HepG2 (cell line): ENCODE data around the gene DSCAML1. TPM values are rescaled to one million over a fixed set of nuclear protein-coding genes. Genes with fewer than 3 reads are reported as not detected.

Source experiments
- ATAC-seq: fragments of 200-7000 bp; cut with Tn5 transposase; 3 replicates; pipeline ENCODE4 v1.9.1; 2020; ENCODE audit warnings: mild to moderate bottlenecking, moderate library complexity
- BruUV-seq: library from RNA; stranded (reverse); fragments of 400-500 nt; replicated peaks from 2 replicates; lab custom pipeline; 2021; lab: Mats Ljungman, UMichigan
- CTCF ChIA-PET: fragments of 300-600 bp; formaldehyde crosslinking; extraction: SDS; loops from one replicate; lab custom pipeline; 2021; ENCODE audit warnings: low total read pairs, inconsistent platforms, low intra/inter-chr PET ratio; lab: Yijun Ruan, JAX
- POLR2A ChIA-PET: fragments of 350-600 bp; sonication (Branson Sonifier 250); formaldehyde crosslinking; loops from one replicate; lab custom pipeline; 2020; ENCODE audit warnings: antibody characterized with exemption, inconsistent platforms; lab: Yijun Ruan, JAX
- DNase-seq: peaks from one replicate; pipeline ENCODE4 v3.0.0-alpha.2; 2015; ENCODE audit warnings: low spot score
- FAIRE-seq: peaks from 3 replicates; lab custom pipeline; 2011; peaks lifted over from hg19 to GRCh38; lab: Jason Lieb, UNC
- H2AFZ ChIP-seq: one replicate; pipeline ENCODE4 v1.6.1; 2011; ENCODE audit warnings: low read length, inconsistent platforms
- H3K27ac ChIP-seq: fragments of 300-600 bp; 3 replicates; pipeline ENCODE4 v1.8.0; 2011; ENCODE audit warnings: mixed run types, mild to moderate bottlenecking, mixed read lengths, low read length, inconsistent platforms; ENCODE audit not compliant: insufficient read depth; ENCODE audit errors: extremely low read length
- H3K27me3 ChIP-seq, 2 experiments: fragments of 200-600 bp in 1 of 2; 2 replicates in 1 of 2; 3 replicates in 1 of 2; pipeline versions ENCODE4 v1.6.0 to v1.8.0; 2011; ENCODE audit warnings: low read length in 2 of 2, mild to moderate bottlenecking in 2 of 2, moderate library complexity in 2 of 2, inconsistent platforms in 1 of 2; ENCODE audit not compliant: insufficient read depth in 2 of 2, control insufficient read depth in 1 of 2
- H3K36me3 ChIP-seq, 2 experiments: fragments of 200-600 bp in 1 of 2; replicated peaks in 1 of 2; 2 replicates in 1 of 2; 3 replicates in 1 of 2; pipeline versions ENCODE4 v1.5.1 to v1.8.0; 2011; ENCODE audit warnings: low read length in 2 of 2, inconsistent platforms in 1 of 2; ENCODE audit not compliant: insufficient read depth in 2 of 2, control insufficient read depth in 1 of 2
- H3K4me1 ChIP-seq: 2 replicates; pipeline ENCODE4 v1.5.1; 2012; ENCODE audit warnings: low read length, inconsistent platforms; ENCODE audit not compliant: insufficient read depth
- H3K4me2 ChIP-seq: 2 replicates; pipeline ENCODE4 v1.6.0; 2011; ENCODE audit warnings: low read depth, low read length, inconsistent platforms
- H3K4me3 ChIP-seq, 3 experiments: fragments of 200-600 bp in 1 of 3; sonication (generic), shearing (Covaris generic) in 1 of 3; replicated peaks in 1 of 3; 2 replicates each; pipeline ENCODE4 v1.5.1; 2011 to 2016; ENCODE audit warnings: low read length in 3 of 3, inconsistent platforms in 2 of 3, low read depth in 2 of 3, mild to moderate bottlenecking in 2 of 3, control low read depth in 1 of 3, mixed read lengths in 1 of 3; ENCODE audit not compliant: insufficient read depth in 1 of 3
- H3K79me2 ChIP-seq: one replicate; pipeline ENCODE4 v1.6.1; 2011; ENCODE audit warnings: low read length, inconsistent platforms; ENCODE audit not compliant: insufficient read depth
- H3K9ac ChIP-seq: 2 replicates; pipeline ENCODE4 v1.6.0; 2011; ENCODE audit warnings: mild to moderate bottlenecking, low read depth, low read length, inconsistent platforms; ENCODE audit not compliant: insufficient read depth
- H3K9me3 ChIP-seq: 2 replicates; pipeline ENCODE4 v1.5.1; 2012; ENCODE audit warnings: mild to moderate bottlenecking, low read length
- H4K20me1 ChIP-seq: 2 replicates; pipeline ENCODE4 v1.6.0; 2011; ENCODE audit warnings: inconsistent platforms, mild to moderate bottlenecking, low read length, moderate library complexity; ENCODE audit not compliant: insufficient read depth
- JUNB ChIP-seq: sonication (generic); formaldehyde crosslinking; IDR thresholded peaks from 2 replicates; pipeline ENCODE4 v1.8.0; 2022; ENCODE audit warnings: missing genetic modification reagents, mild to moderate bottlenecking, borderline replicate concordance
- MAZ ChIP-seq, 2 experiments: sonication (generic) in 1 of 2; formaldehyde crosslinking in 1 of 2; IDR thresholded peaks; 2 replicates each; pipeline versions ENCODE4 v1.5.0 to v1.6.1; 2012 to 2020; ENCODE audit warnings: low read depth in 2 of 2, mild to moderate bottlenecking in 2 of 2, borderline replicate concordance in 1 of 2, improper control_type of control experiment in 1 of 2, low read length in 1 of 2, missing genetic modification reagents in 1 of 2, moderate library complexity in 1 of 2
- MEIS1 ChIP-seq: sonication (generic); formaldehyde crosslinking; IDR thresholded peaks from 2 replicates; pipeline ENCODE4 v1.9.0; 2021; ENCODE audit warnings: mild to moderate bottlenecking, missing genetic modification reagents, moderate library complexity, borderline replicate concordance
- NFE2L1 ChIP-seq: sonication (generic); formaldehyde crosslinking; IDR thresholded peaks from 2 replicates; pipeline ENCODE4 v1.4.0; 2020; ENCODE audit warnings: missing genetic modification reagents, mild to moderate bottlenecking, borderline replicate concordance
- POLR2AphosphoS5 ChIP-seq: IDR thresholded peaks from 2 replicates; pipeline ENCODE4 v1.6.1; 2012; ENCODE audit warnings: low read depth, low read length
- RBFOX2 ChIP-seq: fragments of 200-400 bp; formaldehyde crosslinking; IDR thresholded peaks from 2 replicates; pipeline ENCODE4 v1.6.1; 2017; ENCODE audit warnings: low read depth, mild to moderate bottlenecking, low read length
- ZBTB3 ChIP-seq: sonication (generic); formaldehyde crosslinking; IDR thresholded peaks from 2 replicates; pipeline ENCODE4 v1.4.0; 2020; ENCODE audit warnings: low read depth, mild to moderate bottlenecking, moderate library complexity, missing genetic modification reagents, borderline replicate concordance
- ZNF12 ChIP-seq: sonication (generic); formaldehyde crosslinking; IDR thresholded peaks from 2 replicates; pipeline ENCODE4 v1.5.0; 2020; ENCODE audit warnings: missing genetic modification reagents
- ZNF577 ChIP-seq: sonication (generic); formaldehyde crosslinking; IDR thresholded peaks from 2 replicates; pipeline ENCODE4 v1.4.0; 2020; ENCODE audit warnings: mild to moderate bottlenecking, low read depth, missing genetic modification reagents, borderline replicate concordance
- WGBS: methylation state at CpG from one replicate; pipeline ENCODE4 v1.1.6; 2017; ENCODE audit warnings: low lambda C conversion rate; 5-methylcytosine and 5-hydroxymethylcytosine counted together
- in situ Hi-C: cut with HindIII; loops from 2 replicates; pipeline ENCODE4 v1.10.0; 2017; ENCODE audit warnings: low pct_unique_long_range_greater_than_20kb; ENCODE audit not compliant: extremely low pct_ligation_motif_present
- intact Hi-C: fragments of 100-400 bp; cut with micrococcal nuclease; formaldehyde crosslinking; loops from one replicate; pipeline ENCODE4 v1.10.0; 2022; ENCODE audit not compliant: unreplicated experiment
- polyA plus RNA-seq, 8 experiments: library from polyadenylated mRNA; depleted of rRNA in 3 of 8; stranded (reverse) in 7 of 8; unstranded in 1 of 8; fragments of >200 nt; fragmentation: Illumina TruSeq in 4 of 8; extraction: Trizol in 4 of 8; gene quantifications; 2 replicates each; pipeline versions ENCODE4 v1.2.1 to v1.2.3, GENCODE V29; 2011 to 2016; ENCODE audit warnings: low read depth in 4 of 8, missing spikeins in 1 of 8, mixed read lengths in 1 of 8; ENCODE audit not compliant: insufficient read depth in 1 of 8
- total RNA-seq, 5 experiments: library from RNA; depleted of rRNA; stranded (reverse); fragments of >200 nt; fragmentation: Illumina TruSeq; extraction: Trizol; gene quantifications; 2 replicates each; pipeline ENCODE4 v1.2.3, GENCODE V29; 2016; ENCODE audit warnings: low read depth in 1 of 5
- TF ChIP-seq, protein P1 (sequence below): sonication (generic); formaldehyde crosslinking; IDR thresholded peaks from 2 replicates; pipeline ENCODE4 v1.4.0; 2020; ENCODE audit warnings: missing genetic modification reagents
- TF ChIP-seq, protein P2 (sequence below): IDR thresholded peaks from 2 replicates; pipeline ENCODE4 v1.6.1; 2016; ENCODE audit warnings: missing compliant biosample characterization, missing genetic modification reagents, borderline replicate concordance
- TF ChIP-seq, protein P3 (sequence below): sonication (generic); formaldehyde crosslinking; IDR thresholded peaks from 2 replicates; pipeline ENCODE4 v1.5.0; 2020; ENCODE audit warnings: mild to moderate bottlenecking, missing genetic modification reagents

The DSCAML1 gene
- total and polyA plus RNA-seq, 2 of the 13 experiments (the other 11 are each of a cell fraction or from before 2014, with no cell fraction given), result 0.29 to 0.40 TPM

DNA sequence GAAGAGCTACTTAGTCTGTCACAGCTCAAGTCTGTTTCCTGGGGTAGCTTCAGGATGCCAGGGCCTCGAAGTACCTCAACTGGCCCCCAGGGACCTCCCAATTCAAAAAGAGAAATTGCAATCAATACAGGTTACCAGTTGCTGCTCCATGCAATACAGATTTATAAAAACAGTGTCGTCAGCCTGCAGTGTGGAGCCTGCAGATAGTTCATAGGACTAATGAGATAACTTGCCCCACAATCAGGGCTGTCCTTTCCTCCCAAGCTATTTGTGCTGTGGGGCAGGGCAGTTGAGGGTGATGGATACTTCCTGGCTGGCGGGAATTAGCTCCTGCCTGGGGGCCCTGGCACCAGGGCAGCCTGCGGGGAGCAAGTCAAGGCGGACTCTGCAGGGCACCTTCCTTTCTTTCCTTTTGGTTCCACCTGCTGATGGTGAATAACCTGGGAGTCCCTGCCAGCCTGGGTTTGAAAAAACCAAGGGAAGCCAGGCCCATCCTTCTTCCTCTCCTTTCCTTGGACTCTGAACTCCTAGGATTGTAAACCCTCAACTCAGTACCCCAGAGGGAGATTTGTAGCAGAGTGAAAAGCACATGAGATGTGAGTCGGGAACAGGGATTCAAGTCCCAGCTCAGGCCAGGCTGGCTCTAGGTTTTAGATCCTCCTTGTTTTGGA, 252.8 kb downstream of the DSCAML1 start:
- no peak for DNase-seq
- CTCF ChIA-PET, result no interaction called here
- POLR2A ChIA-PET, result no interaction called here
- Histone ChIP-seq H3K9ac (no peak overlapping the region), H4K20me1 (no peaks in the 10 kb centered on the region; the same call in 1 of the 2 replicates), H3K4me1 (peaks cover 6% of the 10 kb centered on the region; the same call in 1 of the 2 replicates), H3K36me3 (no peaks in the 10 kb centered on the region), H3K27ac (no peak overlapping the region), H3K27me3 (peaks cover 3 to 20% of the 10 kb centered on the region in 2 experiments; a peak in 3 of 5 replicates), H3K4me3 (no peak overlapping the region), H3K9me3 (no peaks in the 10 kb centered on the region), H2AFZ (no peak overlapping the region), H3K4me2 (no peak overlapping the region), H3K79me2 (no peaks in the 10 kb centered on the region)
- intact Hi-C loops (no loop called here), in situ Hi-C loops (no loop called here)
- WGBS, result 52% methylated on average over 5 of the region's 6 CpGs
- no peak for ATAC-seq
- no peak for FAIRE-seq
- no peak for TF ChIP-seq ZNF577
- TF ChIP-seq MAZ (IDR thresholded peaks at IDR 0.05; ENCODE audit: borderline replicate concordance, low read depth, low read length), result no peak
- no peak for TF ChIP-seq MAZ (CRISPR knock-in tag; IDR thresholded peaks at IDR 0.05; ENCODE audit: low read depth)
- no peak for TF ChIP-seq JUNB (CRISPR knock-in tag)
- TF ChIP-seq POLR2AphosphoS5, result no peak
- TF ChIP-seq, protein P1, sequence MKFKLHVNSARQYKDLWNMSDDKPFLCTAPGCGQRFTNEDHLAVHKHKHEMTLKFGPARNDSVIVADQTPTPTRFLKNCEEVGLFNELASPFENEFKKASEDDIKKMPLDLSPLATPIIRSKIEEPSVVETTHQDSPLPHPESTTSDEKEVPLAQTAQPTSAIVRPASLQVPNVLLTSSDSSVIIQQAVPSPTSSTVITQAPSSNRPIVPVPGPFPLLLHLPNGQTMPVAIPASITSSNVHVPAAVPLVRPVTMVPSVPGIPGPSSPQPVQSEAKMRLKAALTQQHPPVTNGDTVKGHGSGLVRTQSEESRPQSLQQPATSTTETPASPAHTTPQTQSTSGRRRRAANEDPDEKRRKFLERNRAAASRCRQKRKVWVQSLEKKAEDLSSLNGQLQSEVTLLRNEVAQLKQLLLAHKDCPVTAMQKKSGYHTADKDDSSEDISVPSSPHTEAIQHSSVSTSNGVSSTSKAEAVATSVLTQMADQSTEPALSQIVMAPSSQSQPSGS (CRISPR knock-in tag), result no peak
- TF ChIP-seq ZBTB3 (CRISPR knock-in tag), result no peak
- TF ChIP-seq NFE2L1 (CRISPR knock-in tag), result no peak
- no peak for TF ChIP-seq MEIS1 (CRISPR knock-in tag)
- TF ChIP-seq, protein P2, sequence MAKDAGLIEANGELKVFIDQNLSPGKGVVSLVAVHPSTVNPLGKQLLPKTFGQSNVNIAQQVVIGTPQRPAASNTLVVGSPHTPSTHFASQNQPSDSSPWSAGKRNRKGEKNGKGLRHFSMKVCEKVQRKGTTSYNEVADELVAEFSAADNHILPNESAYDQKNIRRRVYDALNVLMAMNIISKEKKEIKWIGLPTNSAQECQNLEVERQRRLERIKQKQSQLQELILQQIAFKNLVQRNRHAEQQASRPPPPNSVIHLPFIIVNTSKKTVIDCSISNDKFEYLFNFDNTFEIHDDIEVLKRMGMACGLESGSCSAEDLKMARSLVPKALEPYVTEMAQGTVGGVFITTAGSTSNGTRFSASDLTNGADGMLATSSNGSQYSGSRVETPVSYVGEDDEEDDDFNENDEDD, result no peak
- TF ChIP-seq ZNF12 (CRISPR knock-in tag), result no peak
- TF ChIP-seq, protein P3, sequence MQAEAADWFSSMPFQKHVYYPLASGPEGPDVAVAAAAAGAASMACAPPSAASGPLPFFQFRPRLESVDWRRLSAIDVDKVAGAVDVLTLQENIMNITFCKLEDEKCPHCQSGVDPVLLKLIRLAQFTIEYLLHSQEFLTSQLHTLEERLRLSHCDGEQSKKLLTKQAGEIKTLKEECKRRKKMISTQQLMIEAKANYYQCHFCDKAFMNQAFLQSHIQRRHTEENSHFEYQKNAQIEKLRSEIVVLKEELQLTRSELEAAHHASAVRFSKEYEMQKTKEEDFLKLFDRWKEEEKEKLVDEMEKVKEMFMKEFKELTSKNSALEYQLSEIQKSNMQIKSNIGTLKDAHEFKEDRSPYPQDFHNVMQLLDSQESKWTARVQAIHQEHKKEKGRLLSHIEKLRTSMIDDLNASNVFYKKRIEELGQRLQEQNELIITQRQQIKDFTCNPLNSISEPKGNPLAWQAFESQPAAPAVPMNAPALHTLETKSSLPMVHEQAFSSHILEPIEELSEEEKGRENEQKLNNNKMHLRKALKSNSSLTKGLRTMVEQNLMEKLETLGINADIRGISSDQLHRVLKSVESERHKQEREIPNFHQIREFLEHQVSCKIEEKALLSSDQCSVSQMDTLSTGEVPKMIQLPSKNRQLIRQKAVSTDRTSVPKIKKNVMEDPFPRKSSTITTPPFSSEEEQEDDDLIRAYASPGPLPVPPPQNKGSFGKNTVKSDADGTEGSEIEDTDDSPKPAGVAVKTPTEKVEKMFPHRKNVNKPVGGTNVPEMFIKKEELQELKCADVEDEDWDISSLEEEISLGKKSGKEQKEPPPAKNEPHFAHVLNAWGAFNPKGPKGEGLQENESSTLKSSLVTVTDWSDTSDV (CRISPR knock-in tag), result no peak
- no peak for TF ChIP-seq RBFOX2
- no TSS peak for BruUV-seq
